HepG2 (cell line): ENCODE results near the gene CNTD1. TPM values are rescaled to one million over a fixed set of nuclear protein-coding genes. Genes with fewer than 3 reads are reported as not detected.

ENCODE experiments used
- FLYWCH1 ChIP-seq: sonication (generic); formaldehyde crosslinking; IDR thresholded peaks from 2 replicates; pipeline ENCODE4 v1.8.1; 2023; ENCODE audit warnings: mild to moderate bottlenecking, missing genetic modification reagents
- ISX ChIP-seq: sonication (generic); formaldehyde crosslinking; conservative IDR thresholded peaks from 2 replicates; pipeline ENCODE4 v1.5.0; 2020; ENCODE audit warnings: missing genetic modification reagents
- MBD4 ChIP-seq: IDR thresholded peaks from 2 replicates; pipeline ENCODE4 v1.6.1; 2012; ENCODE audit warnings: low read length, inconsistent platforms, borderline replicate concordance
- NFIB ChIP-seq: sonication (generic); formaldehyde crosslinking; IDR thresholded peaks from 2 replicates; pipeline ENCODE4 v1.9.0; 2021; ENCODE audit warnings: missing genetic modification reagents, mild to moderate bottlenecking, borderline replicate concordance
- PCBP1 ChIP-seq: fragments of 200-400 bp; formaldehyde crosslinking; IDR thresholded peaks from 2 replicates; pipeline ENCODE4 v1.6.1; 2017; ENCODE audit warnings: mild to moderate bottlenecking, low read depth, low read length, borderline replicate concordance
- RAD21 ChIP-seq: fragments of 450-650 bp; formaldehyde crosslinking; IDR thresholded peaks from 2 replicates; pipeline ENCODE4 v1.5.0; 2020; ENCODE audit warnings: mild to moderate bottlenecking
- SOX13 ChIP-seq, 3 experiments: fragments of 450-650 bp in 1 of 3; sonication (generic) in 1 of 3; formaldehyde crosslinking in 1 of 3; IDR thresholded peaks in 2 of 3; conservative IDR thresholded peaks in 1 of 3; 2 replicates each; pipeline versions ENCODE4 v1.5.0 to v1.6.1; 2016 to 2020; ENCODE audit warnings: antibody characterized with exemption in 1 of 3, mild to moderate bottlenecking in 1 of 3, missing compliant biosample characterization in 1 of 3, missing genetic modification reagents in 1 of 3, moderate library complexity in 1 of 3
- STAG1 ChIP-seq: sonication (generic); formaldehyde crosslinking; IDR thresholded peaks from 2 replicates; pipeline ENCODE4 v1.4.0; 2020; ENCODE audit warnings: missing genetic modification reagents
- ZKSCAN8 ChIP-seq: IDR thresholded peaks from 2 replicates; pipeline ENCODE4 v1.6.1; 2016; ENCODE audit warnings: borderline replicate concordance, missing genetic modification reagents, missing compliant biosample characterization
- ZNF841 ChIP-seq: sonication (generic); formaldehyde crosslinking; IDR thresholded peaks from 2 replicates; pipeline ENCODE4 v1.8.1; 2023; ENCODE audit warnings: missing genetic modification reagents, borderline replicate concordance
- polyA plus RNA-seq, 8 experiments: library from polyadenylated mRNA; depleted of rRNA in 3 of 8; stranded (reverse) in 7 of 8; unstranded in 1 of 8; fragments of >200 nt; fragmentation: Illumina TruSeq in 4 of 8; extraction: Trizol in 4 of 8; gene quantifications; 2 replicates each; pipeline versions ENCODE4 v1.2.1 to v1.2.3, GENCODE V29; 2011 to 2016; ENCODE audit warnings: low read depth in 4 of 8, missing spikeins in 1 of 8, mixed read lengths in 1 of 8; ENCODE audit not compliant: insufficient read depth in 1 of 8
- total RNA-seq, 5 experiments: library from RNA; depleted of rRNA; stranded (reverse); fragments of >200 nt; fragmentation: Illumina TruSeq; extraction: Trizol; gene quantifications; 2 replicates each; pipeline ENCODE4 v1.2.3, GENCODE V29; 2016; ENCODE audit warnings: low read depth in 1 of 5
- TF ChIP-seq, protein P1 (sequence below), 2 experiments: fragments of 450-650 bp in 1 of 2; sonication (generic) in 1 of 2; formaldehyde crosslinking in 1 of 2; IDR thresholded peaks; 2 replicates each; pipeline versions ENCODE4 v1.6.1 to v1.8.0; 2016 to 2022; ENCODE audit warnings: antibody characterized with exemption in 1 of 2, mild to moderate bottlenecking in 1 of 2, missing genetic modification reagents in 1 of 2
- TF ChIP-seq, protein P2 (sequence below): IDR thresholded peaks from 2 replicates; pipeline ENCODE4 v1.6.1; 2018; ENCODE audit warnings: missing genetic modification reagents, mild to moderate bottlenecking, missing compliant biosample characterization
- TF ChIP-seq, protein P3 (sequence below): sonication (generic); formaldehyde crosslinking; IDR thresholded peaks from 2 replicates; pipeline ENCODE4 v1.4.0; 2020; ENCODE audit warnings: missing genetic modification reagents, borderline replicate concordance
- TF ChIP-seq, protein P4 (sequence below): sonication (generic); formaldehyde crosslinking; conservative IDR thresholded peaks from 2 replicates; pipeline ENCODE4 v1.4.0; 2020; ENCODE audit warnings: missing genetic modification reagents

The CNTD1 gene
- total and polyA plus RNA-seq, 2 of the 13 experiments (the other 11 are each of a cell fraction or from before 2014, with no cell fraction given): 0.11 to 0.15 TPM

DNA sequence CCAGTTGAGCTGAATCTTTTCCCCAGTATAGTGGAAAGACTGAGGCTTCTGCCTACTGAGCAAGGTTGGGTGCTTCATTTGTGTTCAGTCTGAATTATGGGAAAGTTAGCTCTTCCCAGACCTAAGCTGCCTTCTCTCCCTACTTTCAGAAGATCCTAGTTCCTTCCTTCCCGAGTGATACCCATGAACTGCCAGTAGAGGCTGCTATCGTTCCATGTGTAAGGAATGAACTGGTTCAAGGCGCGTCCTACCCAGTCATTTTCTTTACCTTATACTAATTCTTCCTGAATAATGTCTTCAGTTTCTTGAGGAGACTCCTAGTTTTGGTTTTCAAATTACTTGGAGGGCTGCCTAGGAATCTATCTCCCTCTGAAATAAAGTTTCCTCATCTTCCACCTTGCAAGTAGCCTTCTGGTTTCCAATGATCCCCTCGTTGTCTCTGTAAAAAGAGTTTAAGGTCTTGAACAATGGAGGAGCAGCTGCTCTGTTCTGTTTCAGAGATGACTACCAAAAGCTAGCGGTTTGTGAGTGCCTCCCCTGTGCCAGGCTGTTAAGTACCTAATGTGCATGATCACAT lies 44.8 kb downstream of the CNTD1 start (continued):
- TF ChIP-seq, protein P1, sequence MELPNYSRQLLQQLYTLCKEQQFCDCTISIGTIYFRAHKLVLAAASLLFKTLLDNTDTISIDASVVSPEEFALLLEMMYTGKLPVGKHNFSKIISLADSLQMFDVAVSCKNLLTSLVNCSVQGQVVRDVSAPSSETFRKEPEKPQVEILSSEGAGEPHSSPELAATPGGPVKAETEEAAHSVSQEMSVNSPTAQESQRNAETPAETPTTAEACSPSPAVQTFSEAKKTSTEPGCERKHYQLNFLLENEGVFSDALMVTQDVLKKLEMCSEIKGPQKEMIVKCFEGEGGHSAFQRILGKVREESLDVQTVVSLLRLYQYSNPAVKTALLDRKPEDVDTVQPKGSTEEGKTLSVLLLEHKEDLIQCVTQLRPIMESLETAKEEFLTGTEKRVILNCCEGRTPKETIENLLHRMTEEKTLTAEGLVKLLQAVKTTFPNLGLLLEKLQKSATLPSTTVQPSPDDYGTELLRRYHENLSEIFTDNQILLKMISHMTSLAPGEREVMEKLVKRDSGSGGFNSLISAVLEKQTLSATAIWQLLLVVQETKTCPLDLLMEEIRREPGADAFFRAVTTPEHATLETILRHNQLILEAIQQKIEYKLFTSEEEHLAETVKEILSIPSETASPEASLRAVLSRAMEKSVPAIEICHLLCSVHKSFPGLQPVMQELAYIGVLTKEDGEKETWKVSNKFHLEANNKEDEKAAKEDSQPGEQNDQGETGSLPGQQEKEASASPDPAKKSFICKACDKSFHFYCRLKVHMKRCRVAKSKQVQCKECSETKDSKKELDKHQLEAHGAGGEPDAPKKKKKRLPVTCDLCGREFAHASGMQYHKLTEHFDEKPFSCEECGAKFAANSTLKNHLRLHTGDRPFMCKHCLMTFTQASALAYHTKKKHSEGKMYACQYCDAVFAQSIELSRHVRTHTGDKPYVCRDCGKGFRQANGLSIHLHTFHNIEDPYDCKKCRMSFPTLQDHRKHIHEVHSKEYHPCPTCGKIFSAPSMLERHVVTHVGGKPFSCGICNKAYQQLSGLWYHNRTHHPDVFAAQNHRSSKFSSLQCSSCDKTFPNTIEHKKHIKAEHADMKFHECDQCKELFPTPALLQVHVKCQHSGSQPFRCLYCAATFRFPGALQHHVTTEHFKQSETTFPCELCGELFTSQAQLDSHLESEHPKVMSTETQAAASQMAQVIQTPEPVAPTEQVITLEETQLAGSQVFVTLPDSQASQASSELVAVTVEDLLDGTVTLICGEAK (IDR thresholded peaks at IDR 0.05): no peak
- TF ChIP-seq, protein P1 (CRISPR knock-in tag; IDR thresholded peaks at IDR 0.05): no peak
- TF ChIP-seq, protein P2, sequence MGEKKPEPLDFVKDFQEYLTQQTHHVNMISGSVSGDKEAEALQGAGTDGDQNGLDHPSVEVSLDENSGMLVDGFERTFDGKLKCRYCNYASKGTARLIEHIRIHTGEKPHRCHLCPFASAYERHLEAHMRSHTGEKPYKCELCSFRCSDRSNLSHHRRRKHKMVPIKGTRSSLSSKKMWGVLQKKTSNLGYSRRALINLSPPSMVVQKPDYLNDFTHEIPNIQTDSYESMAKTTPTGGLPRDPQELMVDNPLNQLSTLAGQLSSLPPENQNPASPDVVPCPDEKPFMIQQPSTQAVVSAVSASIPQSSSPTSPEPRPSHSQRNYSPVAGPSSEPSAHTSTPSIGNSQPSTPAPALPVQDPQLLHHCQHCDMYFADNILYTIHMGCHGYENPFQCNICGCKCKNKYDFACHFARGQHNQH (CRISPR knock-in tag): peak; percentile 62; the same call in 1 of the 2 replicates
- TF ChIP-seq FLYWCH1 (CRISPR knock-in tag) (no peak), ISX (CRISPR knock-in tag) (no peak), RAD21 (CRISPR knock-in tag) (peak; percentile 97), ZNF841 (CRISPR knock-in tag) (no peak), PCBP1 (no peak), NFIB (CRISPR knock-in tag) (no peak), SOX13 (IDR thresholded peaks at IDR 0.05) (no peak), SOX13 (CRISPR knock-in tag; conservative IDR thresholded peaks at IDR 0.05 in 1 of 2, IDR thresholded peaks at IDR 0.05 in 1 of 2) (peak in 1 of 2 experiments; percentile 38; a peak in 1 of 4 replicates), STAG1 (CRISPR knock-in tag) (peak; percentile 100), MBD4 (no peak), ZKSCAN8 (CRISPR knock-in tag) (no peak)
- TF ChIP-seq, protein P3, sequence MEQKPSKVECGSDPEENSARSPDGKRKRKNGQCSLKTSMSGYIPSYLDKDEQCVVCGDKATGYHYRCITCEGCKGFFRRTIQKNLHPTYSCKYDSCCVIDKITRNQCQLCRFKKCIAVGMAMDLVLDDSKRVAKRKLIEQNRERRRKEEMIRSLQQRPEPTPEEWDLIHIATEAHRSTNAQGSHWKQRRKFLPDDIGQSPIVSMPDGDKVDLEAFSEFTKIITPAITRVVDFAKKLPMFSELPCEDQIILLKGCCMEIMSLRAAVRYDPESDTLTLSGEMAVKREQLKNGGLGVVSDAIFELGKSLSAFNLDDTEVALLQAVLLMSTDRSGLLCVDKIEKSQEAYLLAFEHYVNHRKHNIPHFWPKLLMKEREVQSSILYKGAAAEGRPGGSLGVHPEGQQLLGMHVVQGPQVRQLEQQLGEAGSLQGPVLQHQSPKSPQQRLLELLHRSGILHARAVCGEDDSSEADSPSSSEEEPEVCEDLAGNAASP: peak; percentile 70; the same call in 1 of the 2 replicates
- TF ChIP-seq, protein P4, sequence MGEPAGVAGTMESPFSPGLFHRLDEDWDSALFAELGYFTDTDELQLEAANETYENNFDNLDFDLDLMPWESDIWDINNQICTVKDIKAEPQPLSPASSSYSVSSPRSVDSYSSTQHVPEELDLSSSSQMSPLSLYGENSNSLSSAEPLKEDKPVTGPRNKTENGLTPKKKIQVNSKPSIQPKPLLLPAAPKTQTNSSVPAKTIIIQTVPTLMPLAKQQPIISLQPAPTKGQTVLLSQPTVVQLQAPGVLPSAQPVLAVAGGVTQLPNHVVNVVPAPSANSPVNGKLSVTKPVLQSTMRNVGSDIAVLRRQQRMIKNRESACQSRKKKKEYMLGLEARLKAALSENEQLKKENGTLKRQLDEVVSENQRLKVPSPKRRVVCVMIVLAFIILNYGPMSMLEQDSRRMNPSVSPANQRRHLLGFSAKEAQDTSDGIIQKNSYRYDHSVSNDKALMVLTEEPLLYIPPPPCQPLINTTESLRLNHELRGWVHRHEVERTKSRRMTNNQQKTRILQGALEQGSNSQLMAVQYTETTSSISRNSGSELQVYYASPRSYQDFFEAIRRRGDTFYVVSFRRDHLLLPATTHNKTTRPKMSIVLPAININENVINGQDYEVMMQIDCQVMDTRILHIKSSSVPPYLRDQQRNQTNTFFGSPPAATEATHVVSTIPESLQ (CRISPR knock-in tag): 0 out of 2 replicates have a peak, but pooled peaks have one; percentile 58
